GM12878 (cell line): ENCODE measurements around the gene VCAN. TPM values are rescaled to one million over a fixed set of nuclear protein-coding genes. Genes with fewer than 3 reads are reported as not detected.

ENCODE experiments used
- ATAC-seq: fragments of 200-7000 bp; cut with Tn5 transposase; 3 replicates; pipeline ENCODE4 v1.9.1; 2020; ENCODE audit warnings: mild to moderate bottlenecking, moderate library complexity
- BruUV-seq: library from RNA; stranded (reverse); fragments of 400-500 nt; replicated peaks from 2 replicates; lab custom pipeline; 2021; lab: Mats Ljungman, UMichigan
- CTCF ChIA-PET: fragments of 300-600 bp; sonication (Branson Sonifier 250); formaldehyde crosslinking; extraction: SDS; loops from one replicate; lab custom pipeline; 2021; ENCODE audit warnings: inconsistent platforms; lab: Yijun Ruan, JAX
- POLR2A ChIA-PET: fragments of 350-600 bp; formaldehyde crosslinking; extraction: SDS; loops from one replicate; lab custom pipeline; 2021; ENCODE audit warnings: inconsistent platforms; lab: Charles Lee
- RAD21 ChIA-PET: fragments of 300-600 bp; sonication (Branson Sonifier 250); formaldehyde crosslinking; loops from one replicate; lab custom pipeline; 2023; ENCODE audit warnings: antibody characterized with exemption; ENCODE audit not compliant: unreplicated experiment; lab: Charles Lee
- SMC1A ChIA-PET: fragments of 300-600 bp; sonication (Branson Sonifier 250); formaldehyde crosslinking; loops from one replicate; lab custom pipeline; 2023; ENCODE audit not compliant: unreplicated experiment, uncharacterized antibody; lab: Charles Lee
- DNase-seq: peaks from one replicate; pipeline ENCODE4 v3.0.0-alpha.2; 2011; ENCODE audit warnings: low read depth, low spot score
- FAIRE-seq: peaks from 3 replicates; lab custom pipeline; 2011; peaks lifted over from hg19 to GRCh38; lab: Jason Lieb, UNC
- H2AFZ ChIP-seq: 2 replicates; pipeline ENCODE4 v1.6.0; 2011; ENCODE audit warnings: low read depth, low read length, control low read depth; ENCODE audit not compliant: control insufficient read depth
- H3K27ac ChIP-seq: 2 replicates; pipeline ENCODE4 v1.5.1; 2011; ENCODE audit warnings: control low read depth; ENCODE audit not compliant: control insufficient read depth, insufficient read depth
- H3K27me3 ChIP-seq, 2 experiments: replicated peaks in 1 of 2; 2 replicates each; pipeline versions ENCODE4 v1.6.0 to v1.6.1; 2011; ENCODE audit warnings: low read length in 1 of 2; ENCODE audit not compliant: control insufficient read depth in 2 of 2, insufficient read depth in 2 of 2
- H3K36me3 ChIP-seq, 2 experiments: 2 replicates each; pipeline ENCODE4 v1.5.1; 2011; ENCODE audit warnings: low read length in 1 of 2; ENCODE audit not compliant: control insufficient read depth in 2 of 2, insufficient read depth in 2 of 2
- H3K4me1 ChIP-seq: 2 replicates; pipeline ENCODE4 v1.6.1; 2011; ENCODE audit warnings: mild to moderate bottlenecking, low read length, moderate library complexity, mixed read lengths; ENCODE audit not compliant: control insufficient read depth, insufficient read depth
- H3K4me2 ChIP-seq: 2 replicates; pipeline ENCODE4 v1.6.0; 2011; ENCODE audit warnings: control low read depth; ENCODE audit not compliant: control insufficient read depth, insufficient read depth
- H3K4me3 ChIP-seq: fragments of 200-600 bp; sonication (generic); 2 replicates; pipeline ENCODE4 v1.5.1; 2016
- H3K79me2 ChIP-seq: 2 replicates; pipeline ENCODE4 v1.6.0; 2011; ENCODE audit warnings: low read length; ENCODE audit not compliant: control insufficient read depth, insufficient read depth
- H3K9ac ChIP-seq: 2 replicates; pipeline ENCODE4 v1.8.0; 2011; ENCODE audit warnings: low read length, control low read depth, mixed read lengths; ENCODE audit not compliant: control insufficient read depth, insufficient read depth
- H3K9me3 ChIP-seq: replicated peaks from 3 replicates; pipeline ENCODE4 v1.5.1; 2011; ENCODE audit warnings: mild to moderate bottlenecking, low read length; ENCODE audit not compliant: control insufficient read depth, insufficient read depth
- H4K20me1 ChIP-seq: 2 replicates; pipeline ENCODE4 v1.6.0; 2011; ENCODE audit not compliant: control insufficient read depth, insufficient read depth
- DPF2 ChIP-seq: fragments of 450-650 bp; IDR thresholded peaks from 2 replicates; pipeline ENCODE4 v1.6.1; 2017; ENCODE audit warnings: mild to moderate bottlenecking
- KDM1A ChIP-seq: fragments of 200-600 bp; sonication (generic); IDR thresholded peaks from 2 replicates; pipeline ENCODE4 v1.6.1; 2016; ENCODE audit warnings: borderline replicate concordance
- ZBTB4 ChIP-seq: fragments of 450-650 bp; formaldehyde crosslinking; IDR thresholded peaks from 2 replicates; pipeline ENCODE4 v1.4.0; 2022; ENCODE audit warnings: mild to moderate bottlenecking, moderate library complexity
- WGBS: methylation state at CpG from one replicate; pipeline ENCODE4 v1.1.6; 2016; ENCODE audit warnings: low lambda C conversion rate; ENCODE audit not compliant: insufficient replicate concordance, insufficient coverage; ENCODE audit errors: missing lambda C conversion rate; 5-methylcytosine and 5-hydroxymethylcytosine counted together
- in situ Hi-C: fragments of 300-500 bp; cut with MboI; formaldehyde crosslinking; loops from 9 replicates; pipeline ENCODE4 v1.14.3; 2018; ENCODE audit warnings: mixed read lengths
- intact Hi-C: fragments of 100-400 bp; cut with micrococcal nuclease; formaldehyde crosslinking; loops from one replicate; pipeline ENCODE4 v1.14.2; 2022; ENCODE audit not compliant: unreplicated experiment
- polyA plus RNA-seq, 11 experiments: library from polyadenylated mRNA; depleted of rRNA in 4 of 11; unstranded in 6 of 11; stranded (reverse) in 5 of 11; fragments of >200 nt; fragmentation: Nextera tagmentation in 4 of 11; fragmentation: Illumina TruSeq in 1 of 11; extraction: Ambion mirVana in 4 of 11; extraction: Trizol in 1 of 11; gene quantifications; 1 replicate in 1 of 11; 2 replicates in 10 of 11; pipeline versions ENCODE4 v1.2.1 to v1.2.3, GENCODE V29; 2011 to 2016; ENCODE audit warnings: inconsistent platforms in 2 of 11, missing spikeins in 2 of 11, low read depth in 1 of 11
- total RNA-seq, 4 experiments: library from RNA; depleted of rRNA in 3 of 4; stranded (reverse); fragments of >200 nt in 3 of 4; fragmentation: Illumina TruSeq in 1 of 4; extraction: Trizol in 1 of 4; gene quantifications; 2 replicates each; pipeline versions ENCODE4 v1.2.1 to v1.2.3, GENCODE V29; 2013 to 2021

VCAN gene
- total and polyA plus RNA-seq, 10 of the 15 experiments (the other 5 are each of a cell fraction or from before 2014, with no cell fraction given): 1.2 to 15.2 (median 4.5) TPM

- FAIRE-seq (no peak), ATAC-seq (no peak), DNase-seq (no peak)
- CTCF ChIA-PET: interaction anchor here (0.6 kb wide), 1 partner anchor 562 kb away, joined by 3 read pairs; no protein-coding TSS in a partner anchor
- no peak for TF ChIP-seq KDM1A
- no peak for TF ChIP-seq DPF2
- TF ChIP-seq ZBTB4 (CRISPR knock-in tag): no peak
- Histone ChIP-seq H3K4me3 (no peak overlapping the region), H4K20me1 (no peaks in the 10 kb centered on the region), H3K4me1 (no peaks in the 10 kb centered on the region), H3K27ac (no peak overlapping the region), H3K9ac (no peak overlapping the region), H3K4me2 (no peak overlapping the region), H3K27me3 (no peaks in the 10 kb centered on the region), H3K79me2 (no peaks in the 10 kb centered on the region), H2AFZ (no peak overlapping the region), H3K9me3 (no peaks in the 10 kb centered on the region; the same call in 2 of the 3 replicates), H3K36me3 (no peaks in the 10 kb centered on the region)
- in situ Hi-C loops: no loop called here
- BruUV-seq: no TSS peak
- SMC1A ChIA-PET: no interaction called here
- RAD21 ChIA-PET: no interaction called here
- intact Hi-C loops: no loop called here
- WGBS: 41% methylated on average over 4 of the region's 4 CpGs
- POLR2A ChIA-PET: no interaction called here
Measured at GRCh38 chr5:83450183-83450966, 21.2 kb upstream of the VCAN start.
